Keratinocyte (primary cell): ENCODE data around the gene BFSP1. TPM values are rescaled to one million over a fixed set of nuclear protein-coding genes. Genes with fewer than 3 reads are reported as not detected.

Experiments used
- DNase-seq: peaks from one replicate; pipeline ENCODE4 v3.0.0-alpha.2; 2011; ENCODE audit warnings: low read depth, missing footprints, low spot score
- FAIRE-seq: peaks from 2 replicates; lab custom pipeline; 2011; peaks lifted over from hg19 to GRCh38; lab: Jason Lieb, UNC
- H2AFZ ChIP-seq: 2 replicates; pipeline ENCODE4 v1.6.0; 2012; ENCODE audit warnings: low read length, control low read depth, inconsistent platforms; ENCODE audit not compliant: control insufficient read depth
- H3K27ac ChIP-seq: 2 replicates; pipeline ENCODE4 v1.5.1; 2011; ENCODE audit warnings: low read length; ENCODE audit not compliant: control insufficient read depth, insufficient read depth
- H3K27me3 ChIP-seq: 3 replicates; pipeline ENCODE4 v1.6.0; 2011; ENCODE audit warnings: low read length; ENCODE audit not compliant: control insufficient read depth, insufficient read depth; ENCODE audit errors: extremely low read depth
- H3K36me3 ChIP-seq, 2 experiments: 2 replicates in 1 of 2; 3 replicates in 1 of 2; pipeline ENCODE4 v1.5.1; 2011; ENCODE audit warnings: low read length in 2 of 2, mild to moderate bottlenecking in 1 of 2; ENCODE audit not compliant: control insufficient read depth in 2 of 2, insufficient read depth in 2 of 2; ENCODE audit errors: extremely low read depth in 1 of 2
- H3K4me1 ChIP-seq: 3 replicates; pipeline ENCODE4 v1.5.1; 2011; ENCODE audit warnings: low read length; ENCODE audit not compliant: control insufficient read depth, insufficient read depth; ENCODE audit errors: extremely low read depth
- H3K4me2 ChIP-seq: 3 replicates; pipeline ENCODE4 v1.6.0; 2011; ENCODE audit warnings: low read depth, low read length; ENCODE audit not compliant: control insufficient read depth, insufficient read depth; ENCODE audit errors: extremely low read depth
- H3K4me3 ChIP-seq, 3 experiments: fragments of 200-600 bp in 1 of 3; sonication (generic) in 1 of 3; 2 replicates in 2 of 3; 3 replicates in 1 of 3; pipeline ENCODE4 v1.5.1; 2011 to 2016; ENCODE audit warnings: low read length in 3 of 3, mild to moderate bottlenecking in 3 of 3, control low read depth in 2 of 3, inconsistent platforms in 1 of 3, low read depth in 1 of 3, mixed read lengths in 1 of 3, mixed run types in 1 of 3, moderate library complexity in 1 of 3; ENCODE audit not compliant: control insufficient read depth in 2 of 3, insufficient read depth in 2 of 3; ENCODE audit errors: extremely low read depth in 1 of 3
- H3K79me2 ChIP-seq: 2 replicates; pipeline ENCODE4 v1.6.0; 2012; ENCODE audit warnings: low read length; ENCODE audit not compliant: control insufficient read depth, insufficient read depth
- H3K9ac ChIP-seq: 3 replicates; pipeline ENCODE4 v1.6.0; 2011; ENCODE audit warnings: low read length; ENCODE audit not compliant: control insufficient read depth, insufficient read depth; ENCODE audit errors: extremely low read depth
- H3K9me1 ChIP-seq: 3 replicates; pipeline ENCODE4 v1.6.0; 2011; ENCODE audit warnings: low read length; ENCODE audit not compliant: control insufficient read depth, insufficient read depth; ENCODE audit errors: extremely low read depth
- H3K9me3 ChIP-seq: 2 replicates; pipeline ENCODE4 v1.5.1; 2012; ENCODE audit warnings: low read depth, low read length; ENCODE audit not compliant: control insufficient read depth
- H4K20me1 ChIP-seq: 3 replicates; pipeline ENCODE4 v1.6.0; 2011; ENCODE audit warnings: low read length; ENCODE audit not compliant: control insufficient read depth, insufficient read depth; ENCODE audit errors: extremely low read depth
- EZH2 ChIP-seq: IDR thresholded peaks from one replicate; pipeline ENCODE4 v1.6.1; 2012; ENCODE audit warnings: inconsistent platforms, mild to moderate bottlenecking, low read length, moderate library complexity
- dilution Hi-C: fragments of 300-500 bp; cut with MboI; formaldehyde crosslinking; loops from one replicate; pipeline ENCODE4 v1.7.0; 2020; ENCODE audit warnings: low sequenced_read_pairs; ENCODE audit not compliant: extremely low pct_ligation_motif_present
- polyA plus RNA-seq, 5 experiments: library from polyadenylated mRNA; depleted of rRNA in 3 of 5; stranded (reverse) in 3 of 5; stranded (forward) in 1 of 5; unstranded in 1 of 5; fragments of >200 nt; gene quantifications; 1 replicate in 1 of 5; 2 replicates in 3 of 5; 3 replicates in 1 of 5; pipeline versions ENCODE4 v1.2.1 to v1.2.3, GENCODE V29; 2011 to 2012; ENCODE audit warnings: missing spikeins in 2 of 5, low read depth in 1 of 5, low replicate concordance in 1 of 5
- TF ChIP-seq, protein P1 (sequence below), 3 experiments: IDR thresholded peaks in 1 of 3; conservative IDR thresholded peaks in 1 of 3; optimal IDR thresholded peaks in 1 of 3; 2 replicates in 2 of 3; 3 replicates in 1 of 3; pipeline versions ENCODE3 to v1.5.1; 2011; ENCODE audit warnings: low read length in 3 of 3, mild to moderate bottlenecking in 3 of 3, moderate library complexity in 2 of 3, control low read depth in 1 of 3, inconsistent platforms in 1 of 3; ENCODE audit not compliant: insufficient read depth in 2 of 3; ENCODE audit errors: extremely low read depth in 1 of 3

BFSP1 gene
- polyA plus RNA-seq, 1 donor (not counting 4 experiments of a cell fraction or from before 2014, with no cell fraction given), result 2.2 TPM

DNA sequence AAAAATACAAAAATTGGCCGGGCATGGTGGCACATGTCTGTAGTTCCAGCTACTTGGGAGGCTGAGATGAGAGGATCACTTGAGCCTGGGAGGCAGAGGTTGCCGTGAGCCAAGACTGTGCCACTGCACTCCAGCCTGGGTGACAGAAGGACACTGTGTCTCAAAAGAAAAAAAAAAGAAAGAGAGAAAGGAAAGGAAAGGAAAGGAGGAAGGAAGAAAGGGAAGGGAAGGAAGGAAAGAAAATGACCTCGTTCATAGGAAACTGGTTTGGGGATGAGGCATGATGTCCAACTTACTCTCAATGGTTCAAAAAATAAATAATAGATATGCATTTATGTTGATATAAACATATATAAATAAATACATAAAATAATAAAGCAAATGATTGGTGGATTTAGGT lies 6.8 kb upstream of the BFSP1 start:
- dilution Hi-C loops, result no loop called here
- no peak for FAIRE-seq
- H3K4me2 ChIP-seq, result no peak overlapping the region

DNA sequence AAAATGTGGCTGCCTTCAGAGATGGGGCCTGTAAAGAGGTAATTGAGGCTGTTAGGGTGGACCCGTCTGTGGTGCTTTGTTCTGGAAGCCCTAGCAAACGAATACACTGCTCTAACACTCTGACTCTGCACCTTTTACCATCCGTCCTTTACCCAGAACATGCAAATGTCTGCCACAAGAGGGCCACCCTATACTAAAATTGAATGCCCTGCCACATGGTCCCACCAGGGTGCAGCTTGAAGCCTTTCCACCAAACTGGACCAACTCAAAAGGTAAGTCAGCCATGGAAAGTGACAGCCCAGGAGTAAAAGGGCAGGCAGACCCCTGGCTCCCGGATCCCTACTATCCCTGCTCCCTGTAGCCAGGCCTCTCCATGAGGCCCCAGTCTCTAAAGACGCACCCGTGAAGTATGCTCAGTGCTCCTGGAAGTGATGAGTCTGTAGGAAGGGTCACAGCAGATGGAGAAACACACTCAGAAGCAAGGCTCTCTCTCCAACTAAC lies 5.8 kb upstream of the BFSP1 start:
- FAIRE-seq (peak; percentile 65), DNase-seq (no peak)
- H3K4me3 ChIP-seq, result no peak overlapping the region
- no peaks in the 10 kb centered on the region for H3K9me3 ChIP-seq
- H3K9ac ChIP-seq, result no peak overlapping the region
- dilution Hi-C loops, result no loop called here
- H3K27ac ChIP-seq, result no peak overlapping the region
- TF ChIP-seq, protein P1, sequence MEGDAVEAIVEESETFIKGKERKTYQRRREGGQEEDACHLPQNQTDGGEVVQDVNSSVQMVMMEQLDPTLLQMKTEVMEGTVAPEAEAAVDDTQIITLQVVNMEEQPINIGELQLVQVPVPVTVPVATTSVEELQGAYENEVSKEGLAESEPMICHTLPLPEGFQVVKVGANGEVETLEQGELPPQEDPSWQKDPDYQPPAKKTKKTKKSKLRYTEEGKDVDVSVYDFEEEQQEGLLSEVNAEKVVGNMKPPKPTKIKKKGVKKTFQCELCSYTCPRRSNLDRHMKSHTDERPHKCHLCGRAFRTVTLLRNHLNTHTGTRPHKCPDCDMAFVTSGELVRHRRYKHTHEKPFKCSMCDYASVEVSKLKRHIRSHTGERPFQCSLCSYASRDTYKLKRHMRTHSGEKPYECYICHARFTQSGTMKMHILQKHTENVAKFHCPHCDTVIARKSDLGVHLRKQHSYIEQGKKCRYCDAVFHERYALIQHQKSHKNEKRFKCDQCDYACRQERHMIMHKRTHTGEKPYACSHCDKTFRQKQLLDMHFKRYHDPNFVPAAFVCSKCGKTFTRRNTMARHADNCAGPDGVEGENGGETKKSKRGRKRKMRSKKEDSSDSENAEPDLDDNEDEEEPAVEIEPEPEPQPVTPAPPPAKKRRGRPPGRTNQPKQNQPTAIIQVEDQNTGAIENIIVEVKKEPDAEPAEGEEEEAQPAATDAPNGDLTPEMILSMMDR (optimal IDR thresholded peaks at IDR 0.05 in 1 of 3, IDR thresholded peaks at IDR 0.05 in 1 of 3, conservative IDR thresholded peaks at IDR 0.05 in 1 of 3; ENCODE audit: extremely low read depth in 1 of 3, insufficient read depth in 2 of 3, low read length in 3 of 3), result peak; percentile 88 to 97 (median 94)
- no peak for TF ChIP-seq EZH2
- no peaks in the 10 kb centered on the region for H4K20me1 ChIP-seq
- no peaks in the 10 kb centered on the region for H3K4me1 ChIP-seq
- no peaks in the 10 kb centered on the region for H3K9me1 ChIP-seq
- no peaks in the 10 kb centered on the region for H3K79me2 ChIP-seq
- H3K36me3 ChIP-seq, result no peaks in the 10 kb centered on the region
- no peak overlapping the region for H3K4me2 ChIP-seq
- H3K27me3 ChIP-seq, result no peaks in the 10 kb centered on the region
- no peak overlapping the region for H2AFZ ChIP-seq

More for the DNA sequence above, 6.8 kb upstream of the BFSP1 start:
- Histone ChIP-seq H3K27ac (no peak overlapping the region), H3K79me2 (no peaks in the 10 kb centered on the region), H3K27me3 (no peaks in the 10 kb centered on the region), H3K4me1 (no peaks in the 10 kb centered on the region), H2AFZ (no peak overlapping the region), H3K4me3 (no peak overlapping the region), H3K9me1 (no peaks in the 10 kb centered on the region), H3K36me3 (no peaks in the 10 kb centered on the region), H3K9me3 (no peaks in the 10 kb centered on the region), H4K20me1 (no peaks in the 10 kb centered on the region), H3K9ac (no peak overlapping the region)
- no peak for DNase-seq
- no peak for TF ChIP-seq EZH2
- TF ChIP-seq, protein P1 (optimal IDR thresholded peaks at IDR 0.05 in 1 of 3, IDR thresholded peaks at IDR 0.05 in 1 of 3, conservative IDR thresholded peaks at IDR 0.05 in 1 of 3; ENCODE audit: extremely low read depth in 1 of 3, insufficient read depth in 2 of 3, low read length in 3 of 3), result no peak
